ENCODE data around the gene POU6F2. TPM values are rescaled to one million over a fixed set of nuclear protein-coding genes. Genes with fewer than 3 reads are reported as not detected.
A peak's percentile ranks its signal among the peaks of the same experiment; 100 is the strongest.

POU6F2 gene
- total RNA-seq (0.47 TPM), polyA plus RNA-seq (ENCODE audit: insufficient read depth, low read depth, low replicate concordance) (not detected)
- long read RNA-seq, donor 1 = 0 reads
- long read RNA-seq, donor 2 = 0 reads
- long read RNA-seq, donor 3 = 0 reads
- long read RNA-seq, donor 4 = 0 reads
- long read RNA-seq, donor 5 = 0 reads
- long read RNA-seq, donor 6 = 0 reads
- long read RNA-seq, donor 7 = 0 reads
- long read RNA-seq, donor 8 = 0 reads
- long read RNA-seq, donor 9 = 0 reads
- long read RNA-seq, donor 10 = 0 reads

- Histone ChIP-seq H3K27me3 (ENCODE audit: control insufficient read depth, insufficient read depth, low read length) (peaks cover 10% of the 10 kb centered on the region), H3K9me3 (ENCODE audit: control insufficient read depth in 2 of 3, insufficient read depth in 1 of 3, low read length in 3 of 3) (no peaks in the 10 kb centered on the region), H3K4me1 (ENCODE audit: control insufficient read depth in 2 of 3, insufficient read depth in 2 of 3, low read depth in 1 of 3, low read length in 3 of 3) (no peaks in the 10 kb centered on the region), H3K27ac (ENCODE audit: low read depth in 2 of 2, low read length in 2 of 2) (no peak within 1 kb of the TSS), H3K9ac (ENCODE audit: low read length in 3 of 3) (no peak within 1 kb of the TSS), H3K4me3 (ENCODE audit: low read length in 3 of 3) (no peak within 1 kb of the TSS), H3K36me3 (ENCODE audit: control insufficient read depth in 2 of 3, insufficient read depth in 3 of 3, low read length in 3 of 3) (no peaks in the 10 kb centered on the region)
- DNase-seq (no peak), FAIRE-seq (no peak)
- TF ChIP-seq, protein P1, sequence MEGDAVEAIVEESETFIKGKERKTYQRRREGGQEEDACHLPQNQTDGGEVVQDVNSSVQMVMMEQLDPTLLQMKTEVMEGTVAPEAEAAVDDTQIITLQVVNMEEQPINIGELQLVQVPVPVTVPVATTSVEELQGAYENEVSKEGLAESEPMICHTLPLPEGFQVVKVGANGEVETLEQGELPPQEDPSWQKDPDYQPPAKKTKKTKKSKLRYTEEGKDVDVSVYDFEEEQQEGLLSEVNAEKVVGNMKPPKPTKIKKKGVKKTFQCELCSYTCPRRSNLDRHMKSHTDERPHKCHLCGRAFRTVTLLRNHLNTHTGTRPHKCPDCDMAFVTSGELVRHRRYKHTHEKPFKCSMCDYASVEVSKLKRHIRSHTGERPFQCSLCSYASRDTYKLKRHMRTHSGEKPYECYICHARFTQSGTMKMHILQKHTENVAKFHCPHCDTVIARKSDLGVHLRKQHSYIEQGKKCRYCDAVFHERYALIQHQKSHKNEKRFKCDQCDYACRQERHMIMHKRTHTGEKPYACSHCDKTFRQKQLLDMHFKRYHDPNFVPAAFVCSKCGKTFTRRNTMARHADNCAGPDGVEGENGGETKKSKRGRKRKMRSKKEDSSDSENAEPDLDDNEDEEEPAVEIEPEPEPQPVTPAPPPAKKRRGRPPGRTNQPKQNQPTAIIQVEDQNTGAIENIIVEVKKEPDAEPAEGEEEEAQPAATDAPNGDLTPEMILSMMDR (IDR thresholded peaks at IDR 0.05; ENCODE audit: borderline replicate concordance, extremely low read depth, insufficient read depth) = no peak
- intact Hi-C loops (cut with DNase I) = no loop called here
Measured at GRCh38 chr7:38977685-38978084, at the start of gene POU6F2. Gene POU6F2, plus strand, starts transcription at chr7:38977909. Its CDS starts 45 bp downstream, at chr7:38977954.

GRCh38 chr7:38928506-38928905, 49.2 kb upstream of the POU6F2 start:
- Histone ChIP-seq H3K4me3 (ENCODE audit: low read length in 3 of 3) (no peak overlapping the region), H3K9me3 (ENCODE audit: control insufficient read depth in 2 of 3, insufficient read depth in 1 of 3, low read length in 3 of 3) (no peaks in the 10 kb centered on the region), H3K27me3 (ENCODE audit: control insufficient read depth, insufficient read depth, low read length) (no peaks in the 10 kb centered on the region), H3K4me1 (ENCODE audit: control insufficient read depth in 2 of 3, insufficient read depth in 2 of 3, low read depth in 1 of 3, low read length in 3 of 3) (peaks cover 0 to 6% (median 0%) of the 10 kb centered on the region in 3 donors), H3K27ac (ENCODE audit: low read depth in 2 of 2, low read length in 2 of 2) (no peak overlapping the region), H3K36me3 (ENCODE audit: control insufficient read depth in 2 of 3, insufficient read depth in 3 of 3, low read length in 3 of 3) (no peaks in the 10 kb centered on the region), H3K9ac (ENCODE audit: low read length in 3 of 3) (no peak overlapping the region)
- TF ChIP-seq, protein P1 (IDR thresholded peaks at IDR 0.05; ENCODE audit: borderline replicate concordance, extremely low read depth, insufficient read depth) = no peak
- DNase-seq (no peak), FAIRE-seq (no peak)
- intact Hi-C loops (cut with DNase I) = no loop called here

DNA sequence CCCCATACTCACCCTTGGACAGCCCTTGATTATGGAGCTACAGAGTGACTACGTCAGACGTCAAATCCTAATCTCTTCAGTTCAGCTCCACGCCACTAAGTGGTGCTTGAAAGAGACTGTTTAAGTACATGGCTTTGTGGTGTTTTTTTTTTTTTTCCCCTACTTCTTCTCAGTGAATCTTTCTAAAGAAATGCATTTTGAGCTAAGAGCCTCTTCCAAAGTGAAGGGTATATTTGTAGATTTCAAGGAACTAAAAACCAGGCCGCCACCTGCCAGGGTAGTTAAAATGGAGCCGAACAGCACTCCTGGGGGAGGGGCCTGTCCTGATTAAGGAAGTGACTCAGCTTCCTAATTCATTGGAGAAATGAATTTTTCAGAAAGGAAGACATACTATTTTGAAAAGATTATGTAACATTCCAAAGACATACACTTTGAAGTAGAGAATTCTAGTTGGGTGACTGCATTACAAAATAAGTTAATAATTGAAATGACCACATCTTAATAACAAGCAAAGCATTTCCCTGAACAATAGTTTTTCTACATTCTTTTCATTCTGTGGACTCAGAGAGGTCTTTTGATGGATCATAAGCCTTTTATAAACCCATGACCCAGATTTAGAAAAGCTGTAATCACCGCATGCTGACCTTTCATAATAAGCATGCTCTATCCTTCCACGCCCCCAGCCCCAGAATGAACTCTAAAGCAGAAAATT, 48.1 kb upstream of the POU6F2 start:
- Histone ChIP-seq H3K9me3 (ENCODE audit: control insufficient read depth in 2 of 3, insufficient read depth in 1 of 3, low read length in 3 of 3) (no peaks in the 10 kb centered on the region), H3K4me3 (ENCODE audit: low read length in 3 of 3) (no peak overlapping the region), H3K27me3 (ENCODE audit: control insufficient read depth, insufficient read depth, low read length) (no peaks in the 10 kb centered on the region), H3K27ac (ENCODE audit: low read depth in 2 of 2, low read length in 2 of 2) (no peak overlapping the region), H3K9ac (ENCODE audit: low read length in 3 of 3) (no peak overlapping the region), H3K4me1 (ENCODE audit: control insufficient read depth in 2 of 3, insufficient read depth in 2 of 3, low read depth in 1 of 3, low read length in 3 of 3) (peaks cover 0 to 6% (median 0%) of the 10 kb centered on the region in 3 donors), H3K36me3 (ENCODE audit: control insufficient read depth in 2 of 3, insufficient read depth in 3 of 3, low read length in 3 of 3) (no peaks in the 10 kb centered on the region)
- TF ChIP-seq, protein P1 (IDR thresholded peaks at IDR 0.05; ENCODE audit: borderline replicate concordance, extremely low read depth, insufficient read depth) = no peak
- intact Hi-C loops (cut with DNase I) = no loop called here
- peak in 2 of 5 donors; percentile 27 to 29 for DNase-seq
- FAIRE-seq = no peak

Measured in kidney (tissue), 22 donors.